Measurements from ENCODE around the gene MLF2. TPM values are rescaled to one million over a fixed set of nuclear protein-coding genes. Genes with fewer than 3 reads are reported as not detected.

MLF2 gene
- total and polyA plus RNA-seq, 9 of the 15 experiments (the other 6 are each of a cell fraction or from before 2014, with no cell fraction given) = 11.4 to 190 (median 139) TPM

DNA sequence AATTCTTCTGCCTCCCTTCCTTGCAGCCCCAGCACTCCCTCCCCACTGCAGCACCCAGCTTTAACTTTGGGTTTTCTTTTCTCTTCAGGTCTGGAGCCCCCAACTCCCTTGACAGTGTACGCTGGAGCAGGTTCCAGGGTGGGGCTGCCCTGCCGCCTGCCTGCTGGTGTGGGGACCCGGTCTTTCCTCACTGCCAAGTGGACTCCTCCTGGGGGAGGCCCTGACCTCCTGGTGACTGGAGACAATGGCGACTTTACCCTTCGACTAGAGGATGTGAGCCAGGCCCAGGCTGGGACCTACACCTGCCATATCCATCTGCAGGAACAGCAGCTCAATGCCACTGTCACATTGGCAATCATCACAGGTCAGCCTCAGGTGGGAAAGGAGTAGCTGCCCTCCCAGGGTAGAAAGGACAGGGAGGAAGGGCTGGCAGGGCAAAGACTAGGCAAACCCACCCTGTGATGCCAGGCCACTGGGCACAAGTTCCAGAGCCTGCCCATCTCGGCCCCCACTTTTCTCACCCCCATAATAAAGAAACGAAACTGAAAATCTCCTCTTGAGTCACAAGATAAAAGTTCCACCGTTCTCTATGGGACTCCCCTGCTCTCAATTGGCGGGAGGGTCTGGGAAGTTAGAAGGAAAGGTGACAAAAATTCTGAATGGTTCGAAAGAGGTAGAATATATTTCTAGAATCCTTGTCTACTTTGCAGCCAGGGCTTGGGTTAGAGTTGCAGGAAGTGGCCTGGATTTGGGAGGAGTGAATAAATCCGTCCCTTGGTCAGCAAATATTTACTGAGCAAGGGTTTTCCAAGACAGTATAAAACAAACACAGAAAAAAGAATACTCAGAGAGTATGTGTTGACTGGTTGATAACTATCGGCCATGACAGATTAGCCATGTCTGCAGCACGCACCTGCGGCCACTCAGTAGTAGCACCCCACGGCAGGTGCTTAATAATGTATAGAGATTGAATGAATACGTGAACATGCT, 22.5 kb upstream of the MLF2 start:
- no peak overlapping the region for H3K4me2 ChIP-seq (ENCODE audit: insufficient read depth, low read length)
- peaks cover 5 to 39% of the 10 kb centered on the region in 2 experiments; a peak in 4 of 5 replicates for H3K4me1 ChIP-seq (replicated peaks in 1 of 2; ENCODE audit: control insufficient read depth in 2 of 2, insufficient read depth in 2 of 2, low read length in 2 of 2)
- FAIRE-seq = no peak
- H3K9me3 ChIP-seq (replicated peaks; ENCODE audit: control insufficient read depth, insufficient read depth, low read depth, low read length) = no peaks in the 10 kb centered on the region
- ATAC-seq = no peak
- in situ Hi-C loops (cut with MboI) (no loop called here), intact Hi-C loops (cut with micrococcal nuclease) (loop anchor here (5.0 kb wide), 2 partner anchors 52 to 158 kb away; partner anchors contain the start of gene P3H3)
- no TSS peak for BruUV-seq (replicated peaks)
- H2AFZ ChIP-seq (ENCODE audit: low read depth, low read length) = no peak overlapping the region
- no peak for DNase-seq (ENCODE audit: extremely low read depth in 1 of 4, low spot score in 3 of 4)
- no peak for TF ChIP-seq ZNF140 (CRISPR knock-in tag; IDR thresholded peaks at IDR 0.05)
- TF ChIP-seq MEF2A (IDR thresholded peaks at IDR 0.05; ENCODE audit: control insufficient read depth, low read depth, low read length) = no peak
- no peak overlapping the region for H3K4me3 ChIP-seq
- 52% methylated on average over 16 of the region's 16 CpGs for WGBS (ENCODE audit: insufficient coverage, low coverage, missing lambda C conversion rate)
- H3K27ac ChIP-seq (ENCODE audit: extremely low read depth, low read depth, low read length) = no peak overlapping the region
- POLR2A ChIA-PET = interaction anchor here (0.6 to 1.6 kb wide), 2 partner anchors 10 to 211 kb away, joined by 3 to 6 read pairs; no protein-coding TSS in a partner anchor
- H4K20me1 ChIP-seq (replicated peaks; ENCODE audit: control insufficient read depth, insufficient read depth, low read length) = no peaks in the 10 kb centered on the region
- H3K9me1 ChIP-seq (ENCODE audit: control insufficient read depth, insufficient read depth, low read length) = no peaks in the 10 kb centered on the region
- peak overlapping the region in 1 of 2 experiments; percentile 40; a peak in 1 of 4 replicates for H3K9ac ChIP-seq (ENCODE audit: insufficient read depth in 1 of 2, low read depth in 2 of 2, low read length in 2 of 2)
- H3K36me3 ChIP-seq (ENCODE audit: control insufficient read depth, insufficient read depth, low read length) = peaks cover 10% of the 10 kb centered on the region; the same call in 2 of the 3 replicates
- H3K27me3 ChIP-seq (ENCODE audit: control insufficient read depth in 2 of 2, insufficient read depth in 2 of 2, low read length in 2 of 2) = no peaks in the 10 kb centered on the region
- no peaks in the 10 kb centered on the region for H3K79me2 ChIP-seq (ENCODE audit: control insufficient read depth, insufficient read depth, low read length)
- CTCF ChIA-PET (ENCODE audit: low intra/inter-chr PET ratio) = no interaction called here

Measured in K562 (cell line).